ENCODE results near the gene EPHB3. TPM values are rescaled to one million over a fixed set of nuclear protein-coding genes. Genes with fewer than 3 reads are reported as not detected.

The EPHB3 gene
- total RNA-seq, 2 donors from 2014 or later: 0.19 TPM; not detected in 1

GRCh38 chr3:184540777-184541681, 20.6 kb upstream of the EPHB3 start:
- peak; percentile 73 to 79 for ATAC-seq
- H3K36me3 Mint-ChIP-seq: no peaks in the 10 kb centered on the region
- DNase-seq (ENCODE audit: low spot score in 2 of 2): peak in 1 of 2 donors; percentile 81
- H3K9me3 Mint-ChIP-seq: no peaks in the 10 kb centered on the region
- H3K27ac Mint-ChIP-seq: no peak overlapping the region

GRCh38 chr3:184541886-184542562, 19.6 kb upstream of the EPHB3 start:
- no peak overlapping the region for H3K27ac Mint-ChIP-seq
- H3K36me3 Mint-ChIP-seq: no peaks in the 10 kb centered on the region
- ATAC-seq: no peak
- H3K9me3 Mint-ChIP-seq: no peaks in the 10 kb centered on the region
- DNase-seq (ENCODE audit: low spot score in 2 of 2): no peak

GRCh38 chr3:184542577-184542976, 19.0 kb upstream of the EPHB3 start:
- DNase-seq (ENCODE audit: low spot score in 2 of 2): no peak
- H3K9me3 Mint-ChIP-seq: no peaks in the 10 kb centered on the region
- no peaks in the 10 kb centered on the region for H3K36me3 Mint-ChIP-seq
- H3K27ac Mint-ChIP-seq: no peak overlapping the region
- no peak for ATAC-seq

- DNase-seq (ENCODE audit: low spot score in 2 of 2): no peak
- Mint-ChIP-seq H3K9me3 (no peaks in the 10 kb centered on the region), H3K36me3 (no peaks in the 10 kb centered on the region), H3K27ac (no peak overlapping the region)
- no peak for ATAC-seq
Observed at GRCh38 chr3:184543256-184543655, 18.3 kb upstream of the EPHB3 start.

- H3K27ac Mint-ChIP-seq: no peak overlapping the region
- no peaks in the 10 kb centered on the region for H3K36me3 Mint-ChIP-seq
- ATAC-seq (peak; percentile 73 to 80), DNase-seq (ENCODE audit: low spot score in 2 of 2) (peak in 1 of 2 donors; percentile 85)
- no peaks in the 10 kb centered on the region for H3K9me3 Mint-ChIP-seq
Observed at GRCh38 chr3:184543843-184544512, 17.6 kb upstream of the EPHB3 start.

- H3K36me3 Mint-ChIP-seq: no peaks in the 10 kb centered on the region
- no peak for ATAC-seq
- no peak for DNase-seq (ENCODE audit: low spot score in 2 of 2)
- H3K27ac Mint-ChIP-seq: no peak overlapping the region
- H3K9me3 Mint-ChIP-seq: no peaks in the 10 kb centered on the region
Observed at GRCh38 chr3:184544513-184544861, 17.1 kb upstream of the EPHB3 start.

- no peak for DNase-seq (ENCODE audit: low spot score in 2 of 2)
- H3K27ac Mint-ChIP-seq: no peak overlapping the region
- no peak for ATAC-seq
- no peaks in the 10 kb centered on the region for H3K36me3 Mint-ChIP-seq
- H3K9me3 Mint-ChIP-seq: no peaks in the 10 kb centered on the region
Observed at GRCh38 chr3:184545769-184546168, 15.8 kb upstream of the EPHB3 start.

GRCh38 chr3:184546252-184546651, 15.3 kb upstream of the EPHB3 start:
- H3K27ac Mint-ChIP-seq: no peak overlapping the region
- ATAC-seq: no peak
- no peaks in the 10 kb centered on the region for H3K36me3 Mint-ChIP-seq
- DNase-seq (ENCODE audit: low spot score in 2 of 2): no peak
- H3K9me3 Mint-ChIP-seq: no peaks in the 10 kb centered on the region

- Mint-ChIP-seq H3K9me3 (no peaks in the 10 kb centered on the region), H3K27ac (no peak overlapping the region), H3K36me3 (no peaks in the 10 kb centered on the region)
- ATAC-seq (no peak), DNase-seq (ENCODE audit: low spot score in 2 of 2) (no peak)
Observed at GRCh38 chr3:184549796-184550577, 11.6 kb upstream of the EPHB3 start.

GRCh38 chr3:184551103-184551502, 10.5 kb upstream of the EPHB3 start:
- DNase-seq (ENCODE audit: low spot score in 2 of 2): no peak
- no peaks in the 10 kb centered on the region for H3K9me3 Mint-ChIP-seq
- no peaks in the 10 kb centered on the region for H3K36me3 Mint-ChIP-seq
- no peak for ATAC-seq
- H3K27ac Mint-ChIP-seq: no peak overlapping the region

GRCh38 chr3:184551614-184552256, 9.8 kb upstream of the EPHB3 start:
- H3K27ac Mint-ChIP-seq: no peak overlapping the region
- no peak for ATAC-seq
- H3K9me3 Mint-ChIP-seq: no peaks in the 10 kb centered on the region
- no peaks in the 10 kb centered on the region for H3K36me3 Mint-ChIP-seq
- no peak for DNase-seq (ENCODE audit: low spot score in 2 of 2)

GRCh38 chr3:184552296-184552695, 9.3 kb upstream of the EPHB3 start:
- ATAC-seq (no peak), DNase-seq (ENCODE audit: low spot score in 2 of 2) (no peak)
- no peak overlapping the region for H3K27ac Mint-ChIP-seq
- no peaks in the 10 kb centered on the region for H3K9me3 Mint-ChIP-seq
- no peaks in the 10 kb centered on the region for H3K36me3 Mint-ChIP-seq

- H3K27ac Mint-ChIP-seq: no peak overlapping the region
- DNase-seq (ENCODE audit: low spot score in 2 of 2) (no peak), ATAC-seq (no peak)
- no peaks in the 10 kb centered on the region for H3K36me3 Mint-ChIP-seq
- H3K9me3 Mint-ChIP-seq: no peaks in the 10 kb centered on the region
Observed at GRCh38 chr3:184552863-184553262, 8.7 kb upstream of the EPHB3 start.

- H3K27ac Mint-ChIP-seq: no peak overlapping the region
- H3K36me3 Mint-ChIP-seq: no peaks in the 10 kb centered on the region
- DNase-seq (ENCODE audit: low spot score in 2 of 2) (no peak), ATAC-seq (no peak)
- no peaks in the 10 kb centered on the region for H3K9me3 Mint-ChIP-seq
Observed at GRCh38 chr3:184553385-184553784, 8.2 kb upstream of the EPHB3 start.

GRCh38 chr3:184554461-184554860, 7.1 kb upstream of the EPHB3 start:
- no peaks in the 10 kb centered on the region for H3K36me3 Mint-ChIP-seq
- H3K9me3 Mint-ChIP-seq: no peaks in the 10 kb centered on the region
- DNase-seq (ENCODE audit: low spot score in 2 of 2) (no peak), ATAC-seq (no peak)
- no peak overlapping the region for H3K27ac Mint-ChIP-seq

GRCh38 chr3:184556582-184557347, 4.8 kb upstream of the EPHB3 start:
- no peak for DNase-seq (ENCODE audit: low spot score in 2 of 2)
- H3K36me3 Mint-ChIP-seq: no peaks in the 10 kb centered on the region
- no peaks in the 10 kb centered on the region for H3K9me3 Mint-ChIP-seq
- ATAC-seq: no peak
- H3K27ac Mint-ChIP-seq: peak overlapping the region in 1 of 2 donors; percentile 24
